Activated CD8-positive, alpha-beta memory T cell treated with anti-CD3 and anti-CD28 coated beads, Interleukin-2, amount 10 ng/mL, durations not matched to agents 7 days and 5 days (primary cell): ENCODE results near the gene GET4. TPM values are rescaled to one million over a fixed set of nuclear protein-coding genes. Genes with fewer than 3 reads are reported as not detected.
"Not testable (repeated sequence)": the region's sequence is repeated elsewhere in the genome, so short reads cannot be mapped to it uniquely, and the experiment has no call there.

ENCODE experiments used
- ATAC-seq: fragments of 150-1000 bp; cut with Tn5 transposase; one replicate; pipeline ENCODE4 v1.10.0; 2021; ENCODE audit warnings: moderate library complexity
- CTCF ChIA-PET: fragments of 350-600 bp; sonication (Branson Sonifier 250); formaldehyde crosslinking; loops from one replicate; lab custom pipeline; 2021; ENCODE audit warnings: antibody characterized with exemption; lab: Charles Lee
- DNase-seq: peaks from one replicate; pipeline ENCODE4 v3.0.0-alpha.2; 2020
- H3K27ac Mint-ChIP-seq: one replicate; pipeline ENCODE4 v1.8.0; 2021; ENCODE audit warnings: mild to moderate bottlenecking, mixed read lengths
- H3K27me3 Mint-ChIP-seq: one replicate; pipeline ENCODE4 v1.8.0; 2021; ENCODE audit warnings: mixed read lengths
- H3K36me3 Mint-ChIP-seq: one replicate; pipeline ENCODE4 v1.8.0; 2021; ENCODE audit warnings: mild to moderate bottlenecking, mixed read lengths
- H3K4me1 Mint-ChIP-seq: one replicate; pipeline ENCODE4 v1.8.0; 2021; ENCODE audit warnings: mixed read lengths
- H3K4me3 Mint-ChIP-seq: one replicate; pipeline ENCODE4 v1.8.0; 2021; ENCODE audit warnings: mild to moderate bottlenecking, moderate library complexity, mixed read lengths
- H3K9me3 Mint-ChIP-seq: one replicate; pipeline ENCODE4 v1.8.0; 2022; ENCODE audit warnings: low read depth, mixed read lengths
- total RNA-seq, 2 experiments: library from RNA; stranded (reverse); gene quantifications; one replicate each; pipeline ENCODE4 v1.2.3, GENCODE V29; 2021

The GET4 gene
- total RNA-seq, 2 experiments from 2014 or later = 38.0 to 39.2 TPM

DNA sequence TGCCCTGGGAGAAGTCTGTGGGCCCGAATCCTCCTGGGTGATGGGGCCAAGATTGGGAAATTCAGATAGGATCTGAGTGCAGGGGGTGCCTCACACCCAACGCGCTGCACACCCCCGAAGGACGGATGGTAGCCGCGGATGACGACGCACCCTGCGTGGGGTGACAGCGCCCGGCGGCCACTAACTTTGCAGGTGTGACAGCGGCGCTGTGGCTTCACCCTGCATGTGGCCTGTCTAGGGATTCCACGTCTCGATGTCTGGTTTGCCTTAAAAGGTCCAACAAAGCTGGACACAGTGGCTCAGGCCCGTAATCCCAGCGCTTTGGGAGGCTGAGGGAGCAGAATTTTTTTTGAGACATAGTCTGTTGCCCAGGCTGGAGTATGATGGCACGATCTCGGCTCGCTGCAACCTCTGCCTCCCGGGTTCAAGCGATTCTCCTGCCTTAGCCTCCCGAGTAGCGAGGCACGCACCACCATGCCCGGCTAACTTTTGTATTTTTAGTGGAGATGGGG, 59.6 kb downstream of the GET4 start:
- H3K27ac Mint-ChIP-seq = peak overlapping the region; percentile 43

DNA sequence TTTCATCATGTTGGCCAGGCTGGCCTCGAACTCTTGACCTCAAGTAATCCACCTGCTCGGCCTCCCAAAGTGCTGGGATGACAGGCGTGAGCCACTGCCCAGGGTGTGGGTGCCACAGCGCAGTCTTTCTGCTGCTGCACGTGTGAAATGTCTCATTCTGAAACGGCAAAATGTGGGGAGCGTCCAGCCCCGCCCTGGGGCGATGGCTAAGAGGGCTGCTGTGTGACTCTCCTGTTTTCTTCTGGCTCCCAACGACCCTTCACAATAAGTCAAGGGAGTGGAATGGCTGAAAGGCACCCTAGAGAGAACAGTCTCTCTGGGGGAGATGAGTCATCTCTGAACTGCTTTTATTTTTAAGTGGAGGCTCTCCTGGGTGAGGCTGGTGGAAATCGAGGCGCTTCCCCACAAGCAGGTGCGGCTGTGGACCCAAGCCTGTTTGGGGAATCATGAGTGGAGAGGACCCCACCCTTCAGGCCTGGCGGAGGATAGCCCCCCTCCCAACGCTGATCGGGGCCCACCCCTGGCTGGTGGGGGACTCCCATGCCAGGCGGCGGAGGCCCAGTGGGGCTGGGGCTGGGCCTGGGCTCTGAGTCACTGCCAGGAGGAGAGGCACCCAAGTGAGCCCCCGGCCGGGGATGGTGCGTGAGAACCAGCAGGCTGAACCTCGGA, 60.2 kb downstream of the GET4 start:
- peaks cover 8% of the 10 kb centered on the region for H3K36me3 Mint-ChIP-seq
- DNase-seq (peak; percentile 70), ATAC-seq (peak; percentile 89)
- H3K9me3 Mint-ChIP-seq = peaks cover 7% of the 10 kb centered on the region
- peaks cover 12% of the 10 kb centered on the region for H3K27me3 Mint-ChIP-seq
- peaks cover 21% of the 10 kb centered on the region for H3K4me1 Mint-ChIP-seq
- CTCF ChIA-PET = no interaction called here
- peak overlapping the region; percentile 43 for H3K27ac Mint-ChIP-seq
- H3K4me3 Mint-ChIP-seq = no peak overlapping the region

More for the DNA sequence above, 59.6 kb downstream of the GET4 start:
- peaks cover 6% of the 10 kb centered on the region for H3K36me3 Mint-ChIP-seq
- H3K9me3 Mint-ChIP-seq = peaks cover 7% of the 10 kb centered on the region
- CTCF ChIA-PET = no interaction called here
- H3K4me3 Mint-ChIP-seq = no peak overlapping the region
- peaks cover 24% of the 10 kb centered on the region for H3K4me1 Mint-ChIP-seq
- H3K27me3 Mint-ChIP-seq = peaks cover 14% of the 10 kb centered on the region
- no peak for DNase-seq
- ATAC-seq = no peak

DNA sequence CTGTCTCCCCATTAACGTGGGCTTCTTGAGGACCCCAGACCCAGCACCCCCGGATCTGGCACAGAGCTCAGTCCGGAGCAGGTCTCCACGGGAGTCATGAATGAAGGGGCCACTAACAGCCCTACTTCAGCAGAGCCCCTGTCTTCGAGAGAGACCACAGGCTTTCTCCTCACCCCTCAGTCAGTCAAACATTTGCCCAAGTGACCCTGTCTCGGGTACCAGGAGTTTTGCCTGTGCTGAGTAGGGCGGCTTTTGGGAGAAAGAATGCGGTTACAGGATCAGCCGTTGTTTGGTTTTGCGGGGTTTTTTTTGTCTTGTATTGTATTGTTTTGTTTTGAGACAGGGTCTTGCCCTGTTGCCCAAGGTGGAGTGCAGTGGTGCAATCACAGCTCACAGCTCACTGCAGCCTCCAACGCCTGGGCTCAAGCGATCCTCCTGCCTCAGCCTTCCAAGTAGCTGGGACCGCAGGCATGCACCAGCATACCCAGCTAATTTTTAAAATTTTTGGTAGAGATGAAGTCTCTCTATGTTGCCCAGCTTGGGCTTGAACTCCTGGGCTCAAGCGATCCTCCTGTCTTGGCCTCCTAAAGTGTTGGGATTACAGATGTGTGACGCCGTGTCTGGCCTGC, 61.6 kb downstream of the GET4 start:
- H3K27me3 Mint-ChIP-seq = peaks cover 18% of the 10 kb centered on the region
- H3K4me1 Mint-ChIP-seq = peaks cover 20% of the 10 kb centered on the region
- H3K4me3 Mint-ChIP-seq = no peak overlapping the region
- peaks cover 10% of the 10 kb centered on the region for H3K9me3 Mint-ChIP-seq
- DNase-seq (no peak), ATAC-seq (no peak)
- CTCF ChIA-PET = no interaction called here
- H3K36me3 Mint-ChIP-seq = peaks cover 8% of the 10 kb centered on the region
- H3K27ac Mint-ChIP-seq = no peak overlapping the region

DNA sequence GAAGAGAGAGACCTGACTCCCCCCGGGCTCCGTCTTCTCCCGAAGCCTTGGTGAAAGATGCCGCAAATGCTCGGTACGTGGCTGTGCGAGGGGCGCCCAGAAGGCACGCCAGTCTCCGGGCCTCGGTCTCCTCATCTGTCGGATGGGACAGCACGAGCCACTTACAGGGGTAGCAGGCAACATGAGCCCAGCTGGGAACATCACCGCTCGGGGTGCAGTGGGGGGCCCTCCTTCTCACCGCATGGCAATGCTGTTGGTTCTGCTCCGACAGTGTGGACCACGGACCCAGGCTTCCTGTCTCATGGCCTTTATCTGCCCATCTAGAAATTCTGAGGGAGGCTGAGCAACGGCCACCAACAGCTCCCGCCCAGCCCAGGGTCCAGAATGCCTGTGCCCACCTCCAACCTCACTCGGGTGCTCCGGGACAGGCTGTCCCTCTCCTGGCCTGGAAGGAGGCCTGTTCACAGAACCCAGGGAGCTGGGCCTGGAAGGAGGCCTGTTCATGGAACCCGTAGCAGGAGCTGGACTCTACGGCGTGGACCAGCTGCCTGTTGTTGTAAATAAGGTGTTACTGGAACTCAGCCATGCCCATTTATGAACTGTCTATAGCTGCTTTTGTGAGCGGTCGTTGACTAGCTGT, 62.3 kb downstream of the GET4 start:
- Mint-ChIP-seq H3K27me3 (peaks cover 18% of the 10 kb centered on the region), H3K27ac (no peak overlapping the region), H3K36me3 (peaks cover 8% of the 10 kb centered on the region), H3K4me3 (no peak overlapping the region), H3K4me1 (peaks cover 20% of the 10 kb centered on the region), H3K9me3 (peaks cover 10% of the 10 kb centered on the region)
- CTCF ChIA-PET = interaction anchor here (1.1 to 1.4 kb wide), 2 partner anchors 15 to 36 kb away, joined by 3 read pairs; partner anchors contain the start of gene COX19
- DNase-seq (no peak), ATAC-seq (no peak)

DNA sequence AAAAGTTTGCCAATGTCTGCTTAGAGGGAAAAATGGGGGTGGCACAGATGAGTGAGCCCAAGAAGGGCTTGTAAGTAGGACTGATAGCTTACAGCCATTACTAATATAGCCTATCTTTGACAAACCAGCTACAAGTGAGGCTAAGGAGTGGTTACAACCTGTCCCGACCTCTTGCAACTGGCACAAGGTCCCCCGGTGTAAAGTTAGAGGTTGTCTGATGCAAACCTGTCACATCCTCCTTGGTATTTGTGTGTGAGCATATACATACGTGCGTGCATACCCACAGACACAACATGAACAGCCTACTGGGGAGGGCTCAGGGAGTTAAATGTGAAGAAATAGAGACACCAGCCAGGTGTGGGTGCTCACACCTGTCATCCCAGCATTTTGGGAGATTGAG, 63.5 kb downstream of the GET4 start:
- Mint-ChIP-seq H3K36me3 (peaks cover 8% of the 10 kb centered on the region), H3K4me1 (peaks cover 20% of the 10 kb centered on the region), H3K27ac (no peak overlapping the region), H3K27me3 (peaks cover 18% of the 10 kb centered on the region), H3K4me3 (no peak overlapping the region), H3K9me3 (peaks cover 10% of the 10 kb centered on the region)
- CTCF ChIA-PET = interaction anchor here (0.9 to 1.4 kb wide), 3 partner anchors 15 to 35 kb away, joined by 3 to 4 read pairs (median 3); partner anchors contain the start of gene COX19
- ATAC-seq = no peak
- no peak for DNase-seq

DNA sequence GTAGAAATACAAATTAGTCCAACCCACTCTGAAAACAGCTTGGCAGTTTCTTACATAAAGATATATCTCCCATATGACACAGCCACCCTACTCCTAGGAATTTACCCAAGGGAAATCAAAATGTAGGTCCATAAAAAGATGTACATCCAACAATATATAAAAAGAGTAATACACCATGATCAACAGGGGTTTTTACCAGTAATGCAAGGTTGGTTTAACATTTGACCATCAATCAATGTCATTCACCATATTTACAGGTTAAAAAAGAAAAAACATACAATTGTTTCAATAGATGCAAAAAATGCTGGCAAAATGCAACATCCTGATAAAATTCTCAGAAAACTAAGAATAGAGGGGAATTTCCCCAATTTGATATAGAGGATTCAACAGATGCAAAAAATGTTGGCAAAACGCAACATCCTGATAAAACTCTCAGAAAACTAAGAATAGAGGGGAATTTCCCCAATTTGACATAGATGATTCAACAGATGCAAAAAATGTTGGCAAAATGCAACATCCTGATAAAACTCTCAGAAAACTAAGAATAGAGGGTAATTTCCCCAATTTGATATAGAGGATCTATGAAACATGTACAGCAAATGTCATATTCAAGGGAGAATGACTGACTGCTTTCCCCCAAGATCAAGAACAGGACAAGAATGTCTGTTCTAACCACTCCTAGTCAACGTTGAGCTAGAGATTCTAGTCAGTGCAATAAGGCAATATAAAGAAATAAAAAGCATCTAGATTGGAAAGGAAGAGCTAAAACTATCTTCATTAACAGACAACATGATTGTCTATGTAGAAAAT, 64.5 kb downstream of the GET4 start:
- Mint-ChIP-seq H3K27me3 (peaks cover 18% of the 10 kb centered on the region), H3K27ac (no peak overlapping the region), H3K4me1 (peaks cover 19% of the 10 kb centered on the region), H3K9me3 (peaks cover 10% of the 10 kb centered on the region), H3K4me3 (no peak overlapping the region), H3K36me3 (peaks cover 8% of the 10 kb centered on the region)
- DNase-seq (no peak), ATAC-seq (no peak)
- CTCF ChIA-PET = no interaction called here

DNA sequence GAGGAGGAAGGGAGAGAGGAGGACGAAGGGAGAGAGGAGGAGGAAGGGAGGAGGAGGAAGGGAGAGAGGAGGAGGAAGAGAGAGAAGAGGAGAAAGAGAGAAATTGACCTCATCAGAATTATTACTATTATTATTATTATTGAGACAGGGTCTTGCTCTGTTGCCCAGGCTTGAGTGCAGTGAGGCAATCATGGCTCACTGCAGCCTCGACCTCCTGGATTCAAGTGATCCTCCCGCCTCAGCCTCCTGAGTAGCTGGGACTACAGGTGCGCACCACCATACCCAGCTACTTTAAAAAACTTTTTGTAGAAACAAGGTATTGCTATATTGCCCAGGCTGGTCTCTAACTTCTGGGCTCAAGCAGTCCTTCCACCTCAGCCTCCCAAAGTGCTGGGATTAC, 67.4 kb downstream of the GET4 start:
- H3K27me3 Mint-ChIP-seq = peaks cover 16% of the 10 kb centered on the region
- peak; percentile 27 for ATAC-seq
- H3K4me1 Mint-ChIP-seq, DNase-seq, H3K27ac Mint-ChIP-seq, H3K36me3 Mint-ChIP-seq, H3K4me3 Mint-ChIP-seq, CTCF ChIA-PET: not testable (repeated sequence)
- peaks cover 10% of the 10 kb centered on the region for H3K9me3 Mint-ChIP-seq

DNA sequence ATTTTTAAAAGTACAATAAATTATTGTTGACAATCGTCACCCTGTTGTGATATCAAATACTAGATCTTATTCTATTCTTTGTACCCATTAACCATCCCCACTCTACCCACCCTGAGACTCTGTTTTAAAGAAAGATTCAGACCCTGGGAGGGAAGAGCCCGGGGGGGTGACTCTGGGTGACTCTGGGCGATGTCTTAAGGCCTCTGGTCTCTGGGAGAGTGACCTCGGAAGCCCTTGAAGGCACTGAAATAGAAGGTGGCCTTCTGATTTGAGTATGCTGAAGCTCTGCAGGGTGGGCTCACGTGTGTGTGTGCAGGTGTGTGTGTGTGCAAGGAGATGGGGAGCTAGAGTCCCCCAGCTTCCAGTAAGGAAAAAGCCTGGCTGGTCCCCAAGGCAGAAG, 68.4 kb downstream of the GET4 start:
- Mint-ChIP-seq H3K27me3 (peaks cover 16% of the 10 kb centered on the region), H3K36me3 (peaks cover 5% of the 10 kb centered on the region), H3K9me3 (peaks cover 8% of the 10 kb centered on the region), H3K4me1 (peaks cover 9% of the 10 kb centered on the region), H3K27ac (no peak overlapping the region), H3K4me3 (no peak overlapping the region)
- no peak for ATAC-seq
- DNase-seq = no peak
- CTCF ChIA-PET = no interaction called here

DNA sequence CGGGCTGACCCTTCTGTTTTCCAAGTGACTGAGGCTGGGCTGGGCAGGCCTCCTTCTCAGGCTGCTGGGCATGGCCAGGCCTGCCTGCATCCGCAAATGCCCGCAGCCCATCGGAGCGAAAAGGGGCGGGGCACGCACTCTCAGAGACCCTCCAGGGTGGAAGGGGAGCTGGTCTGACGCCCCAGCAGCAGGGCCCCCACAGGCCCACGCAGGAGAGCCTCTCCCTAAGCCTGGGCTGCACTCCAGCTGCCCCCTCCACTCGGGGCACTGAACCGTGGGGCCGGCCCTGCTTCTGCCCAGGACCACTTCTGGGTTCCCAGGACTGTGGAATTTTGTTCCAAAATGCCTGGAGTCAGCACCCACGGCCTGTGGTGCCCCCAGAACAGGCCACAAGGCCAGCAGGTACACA, 68.8 kb downstream of the GET4 start:
- DNase-seq = no peak
- Mint-ChIP-seq H3K9me3 (peaks cover 7% of the 10 kb centered on the region), H3K27me3 (peaks cover 16% of the 10 kb centered on the region), H3K27ac (no peak overlapping the region), H3K4me1 (peaks cover 10% of the 10 kb centered on the region), H3K36me3 (peaks cover 5% of the 10 kb centered on the region), H3K4me3 (no peak overlapping the region)
- CTCF ChIA-PET = no interaction called here
- no peak for ATAC-seq

DNA sequence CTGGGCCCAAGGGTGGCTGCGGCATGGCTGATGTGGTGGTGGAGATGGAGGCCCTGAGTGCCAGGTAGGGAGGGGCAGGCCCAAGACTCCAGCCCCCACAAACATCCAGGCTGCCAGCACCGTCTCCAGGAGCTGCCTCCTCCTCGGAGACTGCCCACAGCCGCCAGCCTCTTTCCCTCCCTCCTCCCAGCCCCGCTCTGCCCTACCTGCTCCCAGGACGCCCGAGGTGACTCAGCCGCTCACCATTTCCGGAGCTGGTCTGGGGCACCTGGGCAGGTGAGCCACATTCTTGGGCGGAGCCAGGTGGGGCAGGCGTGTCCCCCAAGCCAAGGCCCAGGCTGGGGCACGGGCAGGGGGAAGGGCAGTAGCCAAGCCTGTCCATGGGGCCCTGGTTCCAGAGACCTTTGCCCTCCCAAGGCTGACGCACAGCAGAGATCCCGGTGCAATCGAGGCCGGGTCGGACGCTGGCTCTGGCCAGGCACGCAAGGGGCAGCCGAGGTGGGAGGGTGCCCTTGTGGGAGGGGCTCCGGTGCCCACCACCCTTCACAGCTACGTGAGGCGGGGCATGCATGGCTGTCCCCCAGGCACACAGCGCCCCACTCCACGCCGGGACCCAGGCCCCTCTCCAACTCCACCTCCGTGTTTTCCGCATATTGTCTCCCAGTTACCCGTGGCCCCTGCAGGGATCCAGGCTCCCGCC, 69.4 kb downstream of the GET4 start:
- Mint-ChIP-seq H3K9me3 (peaks cover 3% of the 10 kb centered on the region), H3K27me3 (peaks cover 12% of the 10 kb centered on the region), H3K4me1 (peaks cover 9% of the 10 kb centered on the region), H3K27ac (no peak overlapping the region), H3K36me3 (peaks cover 3% of the 10 kb centered on the region), H3K4me3 (no peak overlapping the region)
- CTCF ChIA-PET = no interaction called here
- DNase-seq (no peak), ATAC-seq (no peak)
